ENCODE data around the gene PSMA6. TPM values are rescaled to one million over a fixed set of nuclear protein-coding genes. Genes with fewer than 3 reads are reported as not detected.
"Not testable (repeated sequence)": the region's sequence is repeated elsewhere in the genome, so short reads cannot be mapped to it uniquely, and the experiment has no call there.

The PSMA6 gene
- total RNA-seq, 1 donor from 2014 or later = 258 TPM

DNA sequence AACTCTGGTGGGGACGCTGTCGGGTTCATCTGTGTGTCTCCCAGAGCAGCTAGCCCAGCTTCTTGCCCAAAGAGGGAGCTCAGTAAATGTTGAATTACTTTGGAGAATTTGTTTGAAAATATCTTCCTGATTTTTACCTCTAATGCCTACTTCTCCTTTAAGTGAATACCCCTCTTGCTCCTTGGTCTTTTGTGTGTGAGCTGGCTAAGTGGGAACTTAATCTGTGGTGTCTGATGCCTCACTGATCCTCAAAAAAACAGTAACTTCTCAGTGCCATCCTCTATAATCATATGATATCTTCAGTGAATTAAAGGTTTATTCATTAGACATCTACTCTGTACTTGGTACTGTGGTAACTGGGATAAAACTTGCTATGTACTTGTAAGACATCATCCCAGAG lies 7.7 kb upstream of the PSMA6 start:
- DNase-seq (ENCODE audit: low read depth, low spot score) = no peak

- DNase-seq (ENCODE audit: low read depth, low spot score) = no peak
Observed at GRCh38 chr14:35285168-35286002, 6.8 kb upstream of the PSMA6 start.

DNA sequence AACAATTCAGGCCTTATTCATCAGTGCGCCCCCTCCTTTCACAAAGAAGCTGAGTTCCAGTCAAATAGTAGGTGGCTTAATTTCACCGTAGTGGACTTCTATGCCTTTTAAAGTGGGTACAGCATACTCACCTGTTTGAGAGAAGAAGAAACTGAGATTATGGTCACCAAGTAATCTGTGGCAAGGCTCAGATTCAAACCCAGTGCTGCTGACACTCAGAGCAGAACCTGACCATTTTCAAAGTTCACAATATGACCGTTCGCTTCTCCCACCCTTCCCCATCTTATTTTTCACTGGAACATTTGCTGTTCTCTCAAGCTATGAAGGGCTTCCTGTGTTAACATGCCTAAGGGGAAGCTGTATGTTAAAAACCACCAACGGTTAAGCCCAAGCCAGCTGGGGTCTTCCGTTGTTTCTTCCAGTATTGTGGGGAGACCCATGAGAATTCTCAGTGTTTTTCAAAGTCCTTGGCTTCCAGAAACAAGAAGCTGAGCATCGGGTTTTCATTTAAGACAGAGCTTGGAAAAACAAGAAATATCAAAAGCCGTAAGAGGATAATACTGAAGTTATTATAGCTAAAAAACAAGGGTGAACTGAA lies 6.1 kb upstream of the PSMA6 start:
- DNase-seq (ENCODE audit: low read depth, low spot score) = no peak

DNA sequence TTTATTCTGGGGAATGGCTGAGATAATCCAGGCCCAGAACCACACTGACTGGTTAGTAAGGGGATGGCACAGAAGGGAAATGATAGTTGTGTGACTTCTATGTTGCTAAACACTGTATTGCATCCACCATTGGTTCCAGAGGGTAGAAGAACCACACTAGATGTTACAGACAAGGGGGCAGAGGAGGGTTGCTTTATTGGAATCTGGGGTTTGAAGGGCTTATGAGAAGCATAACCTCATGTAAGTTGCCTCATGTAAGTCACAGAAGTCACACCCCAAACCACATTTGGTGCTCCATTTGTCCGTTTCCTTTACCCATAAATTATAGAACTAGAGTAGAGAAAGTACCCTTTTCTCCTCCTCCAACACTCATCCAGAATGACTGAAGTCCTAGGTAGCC lies 5.5 kb upstream of the PSMA6 start:
- DNase-seq (ENCODE audit: low read depth, low spot score) = no peak

GRCh38 chr14:35287431-35288013 lies 4.7 kb upstream of the PSMA6 start:
- DNase-seq (ENCODE audit: low read depth, low spot score) = no peak

DNA sequence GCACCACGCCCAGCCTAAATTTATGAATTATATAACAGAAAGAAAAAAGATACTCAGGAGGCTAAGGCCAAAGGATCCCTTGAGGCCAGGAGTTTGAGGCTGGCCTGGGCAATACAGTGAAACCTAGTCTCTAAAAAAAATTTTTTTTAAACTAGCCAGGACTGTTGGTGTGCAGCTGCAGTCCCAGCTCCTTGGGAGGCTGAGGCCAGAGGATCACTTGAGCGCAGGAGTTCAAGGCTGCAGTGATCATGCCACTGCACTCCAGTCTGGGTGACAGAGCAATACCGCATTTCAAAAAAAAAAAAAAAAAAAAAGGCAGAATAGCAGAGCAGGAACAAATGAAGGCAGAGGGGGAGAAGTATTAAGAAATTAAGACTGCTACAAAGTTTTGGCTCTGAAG lies 2.6 kb upstream of the PSMA6 start:
- no peak for DNase-seq (ENCODE audit: low read depth, low spot score)

DNA sequence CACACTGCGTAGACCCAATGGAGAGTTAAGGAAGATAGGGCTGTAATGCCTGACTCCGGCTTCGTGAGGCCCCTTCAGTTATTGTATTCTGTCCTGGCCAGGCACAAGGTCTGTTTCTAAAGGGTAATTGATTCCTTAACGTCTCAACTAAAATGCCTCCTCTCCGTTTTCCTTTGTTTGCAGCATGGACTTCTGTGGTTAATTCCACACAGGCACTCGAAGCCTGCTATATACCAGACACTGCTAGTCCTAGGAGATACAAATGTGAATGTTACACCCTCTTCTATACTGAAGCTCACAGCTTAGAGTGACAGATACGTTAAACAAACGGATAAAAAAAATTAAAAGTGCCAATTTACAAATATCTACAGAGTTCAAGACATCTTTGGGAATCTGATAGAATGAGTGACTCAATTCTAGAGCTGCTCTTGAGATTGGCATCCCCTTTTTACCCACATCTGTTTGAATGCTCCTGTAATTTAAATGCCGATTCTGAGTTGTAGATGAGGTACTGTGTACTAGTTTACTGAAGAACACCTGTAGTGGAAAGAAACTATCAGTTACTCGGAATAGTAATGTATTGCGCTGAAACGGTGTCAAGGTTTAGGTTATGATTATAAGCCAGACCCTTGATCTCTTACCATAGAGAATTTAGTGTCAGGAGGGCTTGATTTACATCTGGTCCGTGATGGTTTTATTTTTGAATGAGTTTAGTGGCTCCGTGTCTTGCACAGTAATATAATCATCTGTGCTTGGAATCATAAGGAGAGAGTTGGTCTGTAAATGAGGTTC lies 784 bp downstream of the PSMA6 start:
- DNase-seq (ENCODE audit: low read depth, low spot score) = no peak

DNA sequence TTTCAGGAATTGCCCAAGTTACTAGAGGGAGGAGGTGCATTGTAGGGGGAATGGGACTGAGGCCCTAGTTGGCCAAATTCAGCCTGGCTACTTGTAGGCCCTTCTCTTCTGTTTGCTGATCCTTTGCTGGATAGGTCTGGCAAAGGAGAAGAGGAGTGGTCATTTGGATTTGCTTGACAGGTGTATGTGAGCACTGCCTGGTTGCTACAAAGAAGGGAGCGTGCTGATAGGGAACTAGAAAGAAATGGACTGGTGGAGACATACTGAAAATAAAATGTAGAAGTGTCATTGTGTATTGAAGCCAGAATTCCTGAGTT lies 3.6 kb downstream of the PSMA6 start:
- DNase-seq (ENCODE audit: low read depth, low spot score) = no peak

- DNase-seq (ENCODE audit: low read depth, low spot score) = no peak
Observed at GRCh38 chr14:35296545-35296944, 4.4 kb downstream of the PSMA6 start.

DNA sequence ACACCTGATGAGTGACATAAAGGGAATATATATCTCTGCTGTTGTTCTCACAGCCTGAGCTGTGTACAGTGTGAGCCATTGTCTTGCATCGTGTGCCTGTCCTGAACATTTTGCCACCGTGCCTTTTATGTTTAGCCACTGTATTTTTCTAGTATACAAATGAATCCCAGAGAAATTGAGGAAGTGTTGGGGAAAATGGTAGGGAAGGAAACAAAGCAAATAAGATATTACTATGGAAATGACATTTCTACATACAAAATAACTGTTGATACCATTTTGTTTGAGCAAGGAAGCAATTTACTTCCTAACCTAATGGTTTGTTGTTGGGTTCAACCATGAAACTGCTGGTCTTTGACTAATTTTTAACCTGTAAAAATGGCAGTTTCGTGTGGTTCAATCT lies 5.5 kb downstream of the PSMA6 start:
- no peak for DNase-seq (ENCODE audit: low read depth, low spot score)

- no peak for DNase-seq (ENCODE audit: low read depth, low spot score)
Observed at GRCh38 chr14:35298351-35298750, 6.2 kb downstream of the PSMA6 start.

GRCh38 chr14:35299708-35300107 lies 7.5 kb downstream of the PSMA6 start:
- no peak for DNase-seq (ENCODE audit: low read depth, low spot score)

GRCh38 chr14:35300228-35300627 lies 8.0 kb downstream of the PSMA6 start:
- DNase-seq (ENCODE audit: low read depth, low spot score) = no peak

GRCh38 chr14:35301334-35301733 lies 9.2 kb downstream of the PSMA6 start:
- DNase-seq (ENCODE audit: low read depth, low spot score) = not testable (repeated sequence)

GRCh38 chr14:35301735-35302528 lies 9.8 kb downstream of the PSMA6 start:
- no peak for DNase-seq (ENCODE audit: low read depth, low spot score)

DNA sequence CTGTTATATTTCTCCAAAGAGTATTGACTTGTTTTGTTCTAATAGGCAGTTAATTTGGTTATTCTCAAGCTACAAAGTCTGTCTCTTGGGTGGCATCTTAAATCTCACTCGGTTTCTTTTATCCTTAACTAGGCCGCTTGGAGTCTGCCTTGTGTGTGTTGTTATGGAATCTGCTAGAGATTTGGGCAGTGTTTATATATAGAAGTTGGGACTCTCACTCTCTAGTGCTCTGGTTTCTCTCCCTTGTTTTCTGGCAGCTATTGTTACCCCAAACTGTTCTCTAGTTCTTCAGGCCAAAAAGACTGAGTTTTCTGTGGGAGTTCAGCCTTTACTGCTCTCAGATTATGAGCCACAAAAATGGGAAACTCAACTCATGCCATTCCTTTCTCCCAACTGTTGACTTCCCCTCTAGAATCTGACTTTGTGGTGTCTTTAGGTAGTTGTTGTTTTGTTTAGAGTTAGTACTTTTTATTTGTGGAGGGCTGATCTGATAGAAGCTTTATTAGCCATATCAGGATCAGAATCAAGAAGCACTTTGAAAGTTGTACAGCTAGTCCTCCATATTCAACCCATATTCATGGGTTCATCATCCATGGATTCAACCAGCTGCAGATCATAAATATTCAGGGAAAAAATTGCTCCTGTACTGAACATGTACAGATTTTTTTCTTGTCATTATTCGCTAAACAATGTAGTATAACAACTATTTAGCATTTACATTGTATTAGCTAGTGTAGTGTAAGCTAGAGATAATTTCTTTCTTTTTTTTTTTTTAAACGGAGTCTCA lies 11.2 kb downstream of the PSMA6 start:
- no peak for DNase-seq (ENCODE audit: low read depth, low spot score)

GRCh38 chr14:35304812-35305462 lies 12.8 kb downstream of the PSMA6 start:
- no peak for DNase-seq (ENCODE audit: low read depth, low spot score)

- no peak for DNase-seq (ENCODE audit: low read depth, low spot score)
Observed at GRCh38 chr14:35305633-35306032, 13.5 kb downstream of the PSMA6 start.

DNA sequence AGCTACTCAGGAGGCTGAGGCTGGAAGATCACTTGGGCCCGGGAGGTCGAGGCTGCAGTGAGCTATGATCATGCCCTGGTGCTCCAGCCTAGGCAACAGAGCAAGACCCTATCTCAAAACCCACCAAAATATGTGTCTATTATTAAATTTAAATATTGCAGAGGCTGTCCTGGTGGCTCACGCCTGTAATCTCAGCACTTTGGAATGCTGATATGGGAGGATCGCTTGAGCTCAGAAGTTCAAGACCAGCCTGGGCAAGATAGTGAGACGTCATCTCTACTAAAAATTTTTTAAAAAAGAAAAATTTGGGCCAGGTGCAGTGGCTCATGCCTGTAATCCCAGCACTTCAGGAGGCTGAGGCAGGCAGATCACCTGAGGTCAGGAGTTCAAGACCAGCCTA lies 13.9 kb downstream of the PSMA6 start:
- DNase-seq (ENCODE audit: low read depth, low spot score) = no peak

DNA sequence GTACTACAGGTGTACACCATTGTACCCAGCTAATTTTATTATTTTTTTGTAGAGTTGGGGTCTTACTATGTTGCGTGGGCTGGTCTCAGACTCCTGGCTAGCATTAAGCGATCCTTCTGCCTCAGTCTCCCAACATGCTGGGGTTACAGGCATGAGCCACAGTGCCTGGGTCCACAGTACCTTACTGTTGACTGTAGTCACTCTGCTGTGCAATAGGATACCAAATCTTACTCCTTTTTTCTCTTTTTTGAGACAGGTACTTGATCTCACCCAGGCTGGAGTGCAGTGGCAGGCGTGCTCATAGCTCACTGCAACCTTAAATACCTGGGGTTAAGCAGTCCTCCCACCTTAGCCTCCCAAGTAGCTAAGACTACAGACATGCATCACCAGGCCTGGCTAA lies 25.6 kb downstream of the PSMA6 start:
- no peak for DNase-seq (ENCODE audit: low read depth, low spot score)
